CD4-positive, alpha-beta T cell (primary cell): Measurements from ENCODE around the gene PRICKLE2. TPM values are rescaled to one million over a fixed set of nuclear protein-coding genes. Genes with fewer than 3 reads are reported as not detected.

Source experiments
- ATAC-seq: fragments of 200-7000 bp; cut with Tn5 transposase; one replicate; pipeline ENCODE4 v1.10.0; 2022; ENCODE audit warnings: mild to moderate bottlenecking; ENCODE audit not compliant: poor library complexity
- CTCF ChIA-PET: fragments of 350-600 bp; sonication (Branson Sonifier 250); formaldehyde crosslinking; loops from one replicate; lab custom pipeline; 2021; ENCODE audit warnings: antibody characterized with exemption, inconsistent platforms; lab: Charles Lee
- POLR2A ChIA-PET: fragments of 350-600 bp; sonication (Branson Sonifier 250); formaldehyde crosslinking; loops from one replicate; lab custom pipeline; 2021; ENCODE audit warnings: antibody characterized with exemption, inconsistent platforms; lab: Charles Lee
- DNase-seq, 14 experiments: peaks; one replicate each; pipeline ENCODE4 v3.0.0-alpha.2; 2013 to 2020; ENCODE audit warnings: mixed read lengths in 2 of 14
- H3K27ac ChIP-seq, 2 donors: one replicate each; pipeline versions ENCODE4 v1.5.1 to v1.7.0; 2013; ENCODE audit warnings: low read length in 2 of 2, low read depth in 1 of 2, mild to moderate bottlenecking in 1 of 2
- H3K27me3 ChIP-seq, 2 experiments: 1 replicate in 1 of 2; 2 replicates in 1 of 2; pipeline versions ENCODE4 v1.6.1 to v1.7.0; 2013; ENCODE audit warnings: low read length in 2 of 2, control low read depth in 1 of 2, mild to moderate bottlenecking in 1 of 2, moderate library complexity in 1 of 2; ENCODE audit not compliant: insufficient read depth in 2 of 2, control insufficient read depth in 1 of 2
- H3K36me3 ChIP-seq: one replicate; pipeline ENCODE4 v1.6.1; 2013; ENCODE audit warnings: low read length, control low read depth; ENCODE audit not compliant: insufficient read depth
- H3K4me1 ChIP-seq: one replicate; pipeline ENCODE4 v1.6.1; 2013; ENCODE audit warnings: low read length, control low read depth; ENCODE audit not compliant: insufficient read depth
- H3K4me3 ChIP-seq: one replicate; pipeline ENCODE4 v1.5.1; 2013; ENCODE audit warnings: mild to moderate bottlenecking, low read length, moderate library complexity
- H3K9me3 ChIP-seq, 2 experiments: 1 replicate in 1 of 2; 2 replicates in 1 of 2; pipeline versions ENCODE4 v1.6.1 to v1.7.0; 2013; ENCODE audit warnings: low read length in 2 of 2, mild to moderate bottlenecking in 2 of 2, control low read depth in 1 of 2, moderate library complexity in 1 of 2; ENCODE audit not compliant: control insufficient read depth in 1 of 2, insufficient read depth in 1 of 2
- H3K27ac Mint-ChIP-seq: one replicate; pipeline ENCODE4 v1.8.0; 2020; ENCODE audit warnings: mixed read lengths
- H3K27me3 Mint-ChIP-seq: one replicate; pipeline ENCODE4 v1.8.0; 2021; ENCODE audit warnings: mixed read lengths
- H3K36me3 Mint-ChIP-seq: one replicate; pipeline ENCODE4 v1.8.0; 2021; ENCODE audit warnings: low read depth, mixed read lengths
- H3K4me1 Mint-ChIP-seq: one replicate; pipeline ENCODE4 v1.8.0; 2021; ENCODE audit warnings: low read depth, mixed read lengths
- H3K4me3 Mint-ChIP-seq: one replicate; pipeline ENCODE4 v1.8.0; 2020; ENCODE audit warnings: mild to moderate bottlenecking, mixed read lengths
- H3K9me3 Mint-ChIP-seq: one replicate; pipeline ENCODE4 v1.8.0; 2020; ENCODE audit warnings: mixed read lengths
- intact Hi-C, 2 experiments: fragments of 100-400 bp; cut with DNase I in 1 of 2; cut with micrococcal nuclease in 1 of 2; formaldehyde crosslinking; loops; one replicate each; pipeline versions ENCODE4 v1.15.1 to v1.9.0; 2023 to 2025; cut with DNase I, micrococcal nuclease
- total RNA-seq, 174 experiments: library from RNA in 2 of 174; stranded (reverse) in 2 of 174; gene quantifications; one replicate each; pipeline ENCODE4 v1.2.3 and lab custom pipeline; 2021 to 2026
- TF ChIP-seq, protein P1 (sequence below): fragments of 200-600 bp; IDR thresholded peaks from one replicate; pipeline ENCODE4 v1.8.0; 2022; ENCODE audit warnings: antibody characterized with exemption, mild to moderate bottlenecking

PRICKLE2 gene
- total RNA-seq, 2 experiments from 2014 or later, result not detected

DNA sequence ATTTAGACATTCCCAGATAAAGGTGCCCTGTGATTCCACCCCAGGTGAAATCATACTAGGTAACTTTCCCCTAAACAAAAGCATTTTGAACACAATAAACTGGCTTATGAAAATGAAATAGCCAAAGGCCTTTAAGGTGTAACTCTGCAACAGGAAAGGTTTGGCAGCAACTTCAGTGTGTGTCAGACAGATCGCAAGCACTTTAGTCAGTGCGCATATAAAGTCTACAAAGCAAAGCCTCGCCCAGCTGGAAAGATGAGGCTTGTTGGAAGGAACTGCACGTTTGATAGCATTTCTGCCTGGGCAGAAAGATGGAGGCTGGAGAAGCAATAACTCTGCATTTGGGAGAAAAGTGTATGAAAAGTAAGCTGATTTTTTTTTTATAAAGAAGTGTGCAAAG is 57.9 kb downstream of the PRICKLE2 start:
- POLR2A ChIA-PET, result no interaction called here
- TF ChIP-seq, protein P1, sequence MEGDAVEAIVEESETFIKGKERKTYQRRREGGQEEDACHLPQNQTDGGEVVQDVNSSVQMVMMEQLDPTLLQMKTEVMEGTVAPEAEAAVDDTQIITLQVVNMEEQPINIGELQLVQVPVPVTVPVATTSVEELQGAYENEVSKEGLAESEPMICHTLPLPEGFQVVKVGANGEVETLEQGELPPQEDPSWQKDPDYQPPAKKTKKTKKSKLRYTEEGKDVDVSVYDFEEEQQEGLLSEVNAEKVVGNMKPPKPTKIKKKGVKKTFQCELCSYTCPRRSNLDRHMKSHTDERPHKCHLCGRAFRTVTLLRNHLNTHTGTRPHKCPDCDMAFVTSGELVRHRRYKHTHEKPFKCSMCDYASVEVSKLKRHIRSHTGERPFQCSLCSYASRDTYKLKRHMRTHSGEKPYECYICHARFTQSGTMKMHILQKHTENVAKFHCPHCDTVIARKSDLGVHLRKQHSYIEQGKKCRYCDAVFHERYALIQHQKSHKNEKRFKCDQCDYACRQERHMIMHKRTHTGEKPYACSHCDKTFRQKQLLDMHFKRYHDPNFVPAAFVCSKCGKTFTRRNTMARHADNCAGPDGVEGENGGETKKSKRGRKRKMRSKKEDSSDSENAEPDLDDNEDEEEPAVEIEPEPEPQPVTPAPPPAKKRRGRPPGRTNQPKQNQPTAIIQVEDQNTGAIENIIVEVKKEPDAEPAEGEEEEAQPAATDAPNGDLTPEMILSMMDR, result no peak
- H3K4me3 ChIP-seq, result no peak overlapping the region
- Mint-ChIP-seq H3K4me1 (no peaks in the 10 kb centered on the region), H3K36me3 (no peaks in the 10 kb centered on the region), H3K9me3 (no peaks in the 10 kb centered on the region), H3K4me3 (no peak overlapping the region), H3K27ac (no peak overlapping the region), H3K27me3 (peaks cover 6% of the 10 kb centered on the region)
- no peaks in the 10 kb centered on the region for H3K36me3 ChIP-seq
- no peaks in the 10 kb centered on the region for H3K9me3 ChIP-seq
- intact Hi-C loops, result no loop called here
- no peaks in the 10 kb centered on the region for H3K27me3 ChIP-seq
- no peaks in the 10 kb centered on the region for H3K4me1 ChIP-seq
- DNase-seq (no peak), ATAC-seq (no peak)
- no peak overlapping the region for H3K27ac ChIP-seq
- CTCF ChIA-PET, result no interaction called here

DNA sequence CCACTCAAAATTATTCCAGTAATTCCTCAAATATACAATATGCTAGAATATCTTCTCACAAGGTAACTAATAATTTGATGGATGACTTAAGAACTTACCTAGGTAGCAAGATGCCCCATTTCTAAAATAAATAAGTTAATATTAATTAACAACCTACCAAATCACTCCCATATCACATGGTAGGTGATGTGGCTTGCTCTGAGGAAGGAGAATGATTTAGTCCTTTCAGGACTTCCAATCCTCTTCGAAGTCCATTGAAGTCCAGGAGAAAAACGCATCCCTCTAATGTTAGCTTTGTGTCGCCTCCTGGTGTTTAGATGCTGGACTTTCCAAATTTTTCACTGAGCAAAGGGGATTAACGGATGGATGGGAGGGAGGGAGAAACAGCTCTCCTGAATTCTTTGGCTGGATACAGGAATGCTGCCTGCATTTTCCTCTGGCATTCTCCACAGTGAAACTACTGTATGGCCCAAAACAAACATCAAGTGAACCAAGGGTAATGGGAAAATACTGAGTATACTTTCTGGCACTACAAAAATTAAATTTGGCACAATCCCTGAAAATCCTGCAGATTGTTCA is 58.6 kb downstream of the PRICKLE2 start:
- POLR2A ChIA-PET, result no interaction called here
- Histone ChIP-seq H3K4me3 (no peak overlapping the region), H3K27ac (no peak overlapping the region), H3K27me3 (no peaks in the 10 kb centered on the region), H3K4me1 (no peaks in the 10 kb centered on the region), H3K9me3 (no peaks in the 10 kb centered on the region), H3K36me3 (no peaks in the 10 kb centered on the region)
- Mint-ChIP-seq H3K9me3 (no peaks in the 10 kb centered on the region), H3K27ac (no peak overlapping the region), H3K36me3 (no peaks in the 10 kb centered on the region), H3K27me3 (peaks cover 6% of the 10 kb centered on the region), H3K4me3 (no peak overlapping the region), H3K4me1 (no peaks in the 10 kb centered on the region)
- intact Hi-C loops, result no loop called here
- CTCF ChIA-PET, result no interaction called here
- TF ChIP-seq, protein P1, result no peak
- ATAC-seq (no peak), DNase-seq (no peak)

- no peaks in the 10 kb centered on the region for H3K27me3 ChIP-seq
- H3K9me3 ChIP-seq, result no peaks in the 10 kb centered on the region
- Mint-ChIP-seq H3K27ac (no peak overlapping the region), H3K9me3 (no peaks in the 10 kb centered on the region), H3K36me3 (no peaks in the 10 kb centered on the region), H3K4me3 (no peak overlapping the region), H3K4me1 (no peaks in the 10 kb centered on the region), H3K27me3 (peaks cover 7% of the 10 kb centered on the region)
- H3K4me3 ChIP-seq, result no peak overlapping the region
- TF ChIP-seq, protein P1, result no peak
- no peak overlapping the region for H3K27ac ChIP-seq
- intact Hi-C loops, result no loop called here
- ChIA-PET CTCF (no interaction called here), POLR2A (no interaction called here)
- DNase-seq, result no peak
- no peaks in the 10 kb centered on the region for H3K4me1 ChIP-seq
- no peaks in the 10 kb centered on the region for H3K36me3 ChIP-seq
- ATAC-seq, result no peak
Observed at GRCh38 chr3:64164349-64164748, 60.9 kb downstream of the PRICKLE2 start.
